Peyer's patch (tissue), 4 donors: ENCODE results near the gene CD36. TPM values are rescaled to one million over a fixed set of nuclear protein-coding genes. Genes with fewer than 3 reads are reported as not detected.

Experiments used
- DNase-seq, 3 donors: peaks; one replicate each; pipeline ENCODE4 v3.0.0-alpha.2; 2017 to 2019
- H3K27ac ChIP-seq, 4 donors: fragments of 200-600 bp; sonication (generic); one replicate each; pipeline ENCODE4 v1.5.1; 2016 to 2019
- H3K27me3 ChIP-seq, 2 donors: fragments of 200-600 bp; sonication (generic); one replicate each; pipeline ENCODE4 v1.5.1; 2019
- H3K36me3 ChIP-seq, 3 donors: fragments of 200-600 bp; sonication (generic); one replicate each; pipeline ENCODE4 v1.5.1; 2016 to 2019
- H3K4me1 ChIP-seq, 4 donors: fragments of 200-600 bp; sonication (generic); one replicate each; pipeline ENCODE4 v1.5.1; 2016 to 2019
- H3K4me3 ChIP-seq, 4 donors: fragments of 200-600 bp; sonication (generic); 1 replicate in 3 of 4; 2 replicates in 1 of 4; pipeline ENCODE4 v1.5.1; 2016 to 2019; ENCODE audit warnings: mild to moderate bottlenecking in 1 of 4
- H3K9me3 ChIP-seq, 4 donors: fragments of 200-600 bp; sonication (generic); one replicate each; pipeline ENCODE4 v1.5.1; 2016 to 2019; ENCODE audit warnings: mild to moderate bottlenecking in 1 of 4
- POLR2A ChIP-seq, 2 donors: fragments of 450-650 bp; IDR thresholded peaks; one replicate each; pipeline ENCODE4 v1.5.1; 2017; ENCODE audit warnings: antibody characterized with exemption in 2 of 2, mild to moderate bottlenecking in 2 of 2, moderate library complexity in 2 of 2
- small RNA-seq, 2 donors: library from RNA; depleted of rRNA; stranded (forward); fragments of <200 nt; gene quantifications; one replicate each; pipeline ENCODE3, GENCODE V24; 2016
- total RNA-seq, 4 donors: library from RNA; depleted of rRNA; stranded (reverse); fragments of >200 nt; gene quantifications; one replicate each; pipeline ENCODE4 v1.1.0, GENCODE V29; 2016
- TF ChIP-seq, protein P1 (sequence below), 6 experiments: fragments of 450-650 bp in 4 of 6; fragments of 200-600 bp in 2 of 6; sonication (generic) in 1 of 6; IDR thresholded peaks; one replicate each; pipeline ENCODE4 v1.5.1; 2017 to 2019; ENCODE audit warnings: antibody characterized with exemption in 6 of 6, mild to moderate bottlenecking in 3 of 6, moderate library complexity in 1 of 6

CD36 gene
- total RNA-seq, 4 donors from 2014 or later, result 8.9 to 35.5 (median 24.4) TPM

DNA sequence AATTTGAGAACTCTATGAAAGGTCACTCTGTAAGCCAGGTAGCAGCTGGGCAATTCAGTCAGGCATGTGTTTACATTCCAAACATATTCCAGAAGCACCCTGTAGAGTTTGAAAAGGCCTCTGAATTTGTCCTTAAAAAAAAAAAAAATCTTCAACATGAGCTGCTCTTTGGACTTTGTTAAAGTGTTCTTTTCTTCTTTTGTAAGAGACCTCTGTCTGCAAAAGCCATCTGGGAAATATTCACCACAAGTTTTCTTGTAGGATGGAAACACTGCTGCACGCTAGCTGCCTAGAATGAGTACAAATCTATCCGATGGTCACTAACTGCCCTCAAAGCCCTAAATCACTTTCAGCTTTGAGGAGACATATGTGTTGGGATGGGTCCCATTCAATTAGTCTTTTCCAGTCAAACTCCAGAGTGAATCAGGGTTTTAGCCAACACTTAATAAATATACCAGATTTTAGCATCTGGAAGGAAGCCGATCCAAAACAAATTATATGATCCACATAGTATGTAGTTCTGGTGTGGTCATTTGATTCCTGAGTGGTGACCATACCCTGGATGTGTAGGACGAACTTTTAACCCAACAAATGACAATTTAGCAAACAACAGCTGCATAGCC lies 85.9 kb downstream of the CD36 start:
- no peak for DNase-seq
- Histone ChIP-seq H3K4me1 (peaks cover 0 to 13% (median 0%) of the 10 kb centered on the region in 4 donors), H3K36me3 (no peaks in the 10 kb centered on the region), H3K9me3 (no peaks in the 10 kb centered on the region), H3K27me3 (no peaks in the 10 kb centered on the region), H3K4me3 (no peak overlapping the region), H3K27ac (no peak overlapping the region)
- TF ChIP-seq, protein P1, sequence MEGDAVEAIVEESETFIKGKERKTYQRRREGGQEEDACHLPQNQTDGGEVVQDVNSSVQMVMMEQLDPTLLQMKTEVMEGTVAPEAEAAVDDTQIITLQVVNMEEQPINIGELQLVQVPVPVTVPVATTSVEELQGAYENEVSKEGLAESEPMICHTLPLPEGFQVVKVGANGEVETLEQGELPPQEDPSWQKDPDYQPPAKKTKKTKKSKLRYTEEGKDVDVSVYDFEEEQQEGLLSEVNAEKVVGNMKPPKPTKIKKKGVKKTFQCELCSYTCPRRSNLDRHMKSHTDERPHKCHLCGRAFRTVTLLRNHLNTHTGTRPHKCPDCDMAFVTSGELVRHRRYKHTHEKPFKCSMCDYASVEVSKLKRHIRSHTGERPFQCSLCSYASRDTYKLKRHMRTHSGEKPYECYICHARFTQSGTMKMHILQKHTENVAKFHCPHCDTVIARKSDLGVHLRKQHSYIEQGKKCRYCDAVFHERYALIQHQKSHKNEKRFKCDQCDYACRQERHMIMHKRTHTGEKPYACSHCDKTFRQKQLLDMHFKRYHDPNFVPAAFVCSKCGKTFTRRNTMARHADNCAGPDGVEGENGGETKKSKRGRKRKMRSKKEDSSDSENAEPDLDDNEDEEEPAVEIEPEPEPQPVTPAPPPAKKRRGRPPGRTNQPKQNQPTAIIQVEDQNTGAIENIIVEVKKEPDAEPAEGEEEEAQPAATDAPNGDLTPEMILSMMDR (IDR thresholded peaks at IDR 0.05), result no peak
- no peak for TF ChIP-seq POLR2A (IDR thresholded peaks at IDR 0.05)

DNA sequence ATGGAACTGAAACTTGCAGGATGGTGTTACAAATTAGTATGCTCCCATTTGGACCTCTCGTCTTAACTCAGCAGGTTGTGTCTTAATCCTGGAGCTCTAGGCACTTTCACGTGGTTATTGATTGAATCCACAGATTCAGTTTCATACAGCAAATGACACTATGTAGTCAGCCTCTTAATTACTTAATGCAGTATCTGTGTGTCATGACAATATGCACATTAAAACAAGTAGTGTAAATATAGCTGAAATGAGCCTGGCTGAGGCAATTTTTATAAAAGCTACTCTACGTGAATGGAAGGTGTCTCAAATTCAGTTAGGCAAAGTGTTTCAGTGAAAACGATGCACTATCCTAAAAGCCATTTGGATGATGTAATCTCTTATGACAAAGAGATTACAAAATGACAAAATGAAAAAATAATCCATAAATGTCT lies 86.8 kb downstream of the CD36 start:
- Histone ChIP-seq H3K27ac (no peak overlapping the region), H3K36me3 (no peaks in the 10 kb centered on the region), H3K4me1 (peaks cover 0 to 13% (median 0%) of the 10 kb centered on the region in 4 donors), H3K27me3 (no peaks in the 10 kb centered on the region), H3K4me3 (no peak overlapping the region), H3K9me3 (no peaks in the 10 kb centered on the region)
- DNase-seq, result no peak
- no peak for TF ChIP-seq POLR2A (IDR thresholded peaks at IDR 0.05)
- TF ChIP-seq, protein P1 (IDR thresholded peaks at IDR 0.05), result no peak

Small RNA genes within 50 kb of the gene (small RNA-seq; reads per million reads assigned to genes)
- gene AC073850.1, result 0 reads per million in 2 donors

Other genes with a start within 250 kb of the CD36 start
- gene GNAT3, start 126.6 kb upstream of the CD36 start, total RNA-seq, result 1 to 10 TPM in 2 of 4 donors, not detected in 2; 1.5 to 2.1 TPM